GM19025 (cell line): ENCODE data around the gene KLK14.

Experiments used
- ATAC-seq: cut with Tn5 transposase; IDR thresholded peaks from one replicate; pipeline ENCODE4 v1.9.1; 2021; ENCODE audit warnings: mild to moderate bottlenecking, low read depth, moderate library complexity; ENCODE audit not compliant: unreplicated experiment

The KLK14 gene

DNA sequence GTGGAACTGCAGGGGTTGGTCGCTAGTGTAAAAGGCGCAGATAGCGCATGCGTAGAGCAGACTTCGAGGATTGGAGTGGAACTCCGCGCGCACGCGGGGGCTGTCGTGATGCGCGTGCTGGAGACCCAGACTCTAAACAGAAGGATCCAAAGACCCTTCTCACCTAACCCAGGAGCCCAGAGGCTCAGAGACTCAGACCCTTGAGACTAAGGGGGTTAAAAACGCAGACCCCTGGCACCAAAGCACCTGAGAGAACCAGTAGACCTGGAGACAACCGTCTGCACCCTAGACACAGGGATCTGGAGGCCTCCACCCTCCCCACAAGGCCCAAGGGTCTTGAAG, 26.1 kb upstream of the KLK14 start:
- ATAC-seq = peak; percentile 11

DNA sequence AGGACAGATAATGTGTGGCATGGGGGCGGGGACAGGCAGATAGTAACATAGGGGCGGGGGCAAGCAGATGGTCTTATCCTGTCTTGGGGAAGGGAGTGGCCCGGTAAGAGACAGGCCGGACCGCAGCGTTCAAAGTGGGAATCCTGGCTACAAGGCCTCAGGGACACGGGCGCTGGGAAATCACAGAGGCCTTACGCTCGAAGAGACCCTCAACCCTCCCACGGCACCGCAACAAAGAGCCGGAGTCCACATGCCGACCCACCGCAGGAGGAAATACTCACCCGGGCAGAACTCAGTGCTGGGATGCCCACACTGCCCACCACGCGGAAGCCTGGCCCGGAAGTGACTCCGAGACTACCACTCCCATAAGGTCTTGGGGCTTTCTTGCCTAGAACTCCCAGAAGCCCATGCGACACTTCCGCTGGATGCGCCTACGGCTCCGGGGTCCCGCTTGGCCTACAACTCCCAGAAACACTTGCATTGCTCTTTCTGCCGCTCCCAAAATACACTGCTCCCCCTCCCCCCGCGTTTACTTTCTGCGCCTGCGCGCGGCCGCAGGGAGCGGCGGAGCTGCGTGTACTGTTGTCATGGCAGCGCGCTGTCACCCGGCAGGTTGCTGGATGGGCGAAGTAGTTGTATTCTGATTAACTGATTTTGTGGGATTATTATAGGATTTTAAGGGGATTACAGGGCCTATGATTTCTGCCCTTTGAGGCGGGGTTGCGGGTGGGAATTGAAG, 25.5 kb upstream of the KLK14 start, which contains the start of gene CTU1:
Gene CTU1, minus strand, starts transcription at position 344 of the 739 bp plus-strand sequence. CDS start 3,840 bp downstream, outside the sequence.
- peak; percentile 95 for ATAC-seq

DNA sequence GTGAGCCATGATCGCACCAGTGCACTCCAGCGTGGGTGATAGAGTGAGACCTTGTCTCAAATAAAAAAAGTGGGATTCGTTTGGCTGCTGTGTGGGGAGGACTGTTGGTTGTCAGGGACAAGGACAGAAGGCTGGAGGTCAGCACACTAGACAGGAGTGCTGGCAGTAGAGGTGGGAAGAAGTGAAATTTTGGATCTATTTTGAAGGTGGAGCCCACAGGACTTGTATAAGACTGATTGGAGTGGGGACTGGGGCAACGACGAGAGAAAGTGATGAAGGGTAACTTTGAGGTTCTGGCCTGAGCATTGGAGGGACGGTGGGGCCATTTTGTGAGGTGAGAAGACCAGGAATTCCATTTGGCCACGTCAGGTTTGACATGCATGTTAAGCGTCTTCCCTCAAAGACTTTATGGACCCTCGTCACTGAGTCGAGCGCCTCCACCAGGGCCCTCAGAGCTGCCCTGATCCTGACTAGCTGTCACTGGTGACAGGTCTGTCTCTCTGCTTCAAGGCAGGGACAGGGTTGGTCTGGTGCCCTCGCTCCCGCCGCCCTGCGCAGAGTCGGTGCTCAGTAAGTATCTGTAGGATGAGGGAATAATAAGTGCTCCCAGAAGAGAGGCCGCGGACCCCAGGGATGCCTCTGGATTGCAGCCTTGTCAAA, 24.8 kb upstream of the KLK14 start:
- ATAC-seq = no peak

DNA sequence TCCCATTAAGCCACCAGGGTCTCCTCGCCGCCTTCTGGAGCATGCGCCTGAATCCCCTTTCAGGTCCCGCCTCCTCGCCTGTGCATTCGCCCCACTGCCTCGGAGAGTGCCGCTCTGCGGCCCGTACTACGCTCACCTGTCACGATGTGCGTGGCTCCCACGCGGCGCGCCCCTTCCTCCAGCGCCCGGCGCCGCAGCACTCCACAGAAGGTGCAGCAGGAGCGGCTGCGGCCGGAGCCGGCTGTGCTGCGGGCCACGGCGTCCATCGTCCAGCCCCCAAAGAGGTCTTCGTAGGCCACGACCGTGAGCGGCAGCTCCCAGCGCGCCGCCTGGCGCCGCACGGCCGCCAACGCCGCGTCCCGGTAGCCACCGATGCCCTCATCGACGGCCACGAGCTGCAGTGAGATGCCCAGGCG, 21.2 kb upstream of the KLK14 start:
- no peak for ATAC-seq

GRCh38 chr19:51102991-51103390, 20.3 kb upstream of the KLK14 start:
- ATAC-seq = no peak

DNA sequence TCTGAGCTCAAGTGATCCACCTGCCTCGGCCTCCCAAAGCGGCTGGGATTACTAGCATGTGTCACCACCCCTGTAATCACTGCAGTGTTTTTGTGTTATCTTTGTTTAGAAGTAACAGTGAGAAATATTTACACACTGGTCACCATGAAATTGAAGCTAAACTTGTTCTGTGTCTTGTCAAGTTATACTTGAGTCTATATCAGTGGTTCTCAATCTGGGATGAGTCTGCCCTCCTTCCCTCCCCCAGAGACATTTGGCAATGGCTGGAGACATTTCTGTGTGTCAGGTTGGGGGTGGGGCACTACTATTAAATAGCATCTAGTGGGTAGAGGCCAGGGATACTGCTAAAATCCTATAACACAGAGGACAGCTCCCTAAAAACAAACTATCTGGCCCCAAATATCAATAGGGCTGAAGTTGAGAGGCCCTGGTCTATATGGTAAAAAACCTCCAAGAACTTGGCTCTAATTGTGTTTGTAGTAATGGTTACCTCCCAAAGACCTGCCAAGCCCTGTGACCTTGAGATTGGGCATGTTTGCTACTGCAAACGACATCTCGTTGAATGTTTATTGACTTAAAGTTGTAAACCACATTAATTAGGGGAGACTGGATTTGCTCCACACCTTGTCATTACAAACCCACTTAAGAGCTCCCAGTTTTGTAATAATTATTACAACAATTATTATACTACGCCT, 18.6 kb upstream of the KLK14 start:
- ATAC-seq = no peak

GRCh38 chr19:51100601-51101000, 17.9 kb upstream of the KLK14 start:
- no peak for ATAC-seq

- no peak for ATAC-seq
Measured at GRCh38 chr19:51099047-51099382, 16.3 kb upstream of the KLK14 start.

DNA sequence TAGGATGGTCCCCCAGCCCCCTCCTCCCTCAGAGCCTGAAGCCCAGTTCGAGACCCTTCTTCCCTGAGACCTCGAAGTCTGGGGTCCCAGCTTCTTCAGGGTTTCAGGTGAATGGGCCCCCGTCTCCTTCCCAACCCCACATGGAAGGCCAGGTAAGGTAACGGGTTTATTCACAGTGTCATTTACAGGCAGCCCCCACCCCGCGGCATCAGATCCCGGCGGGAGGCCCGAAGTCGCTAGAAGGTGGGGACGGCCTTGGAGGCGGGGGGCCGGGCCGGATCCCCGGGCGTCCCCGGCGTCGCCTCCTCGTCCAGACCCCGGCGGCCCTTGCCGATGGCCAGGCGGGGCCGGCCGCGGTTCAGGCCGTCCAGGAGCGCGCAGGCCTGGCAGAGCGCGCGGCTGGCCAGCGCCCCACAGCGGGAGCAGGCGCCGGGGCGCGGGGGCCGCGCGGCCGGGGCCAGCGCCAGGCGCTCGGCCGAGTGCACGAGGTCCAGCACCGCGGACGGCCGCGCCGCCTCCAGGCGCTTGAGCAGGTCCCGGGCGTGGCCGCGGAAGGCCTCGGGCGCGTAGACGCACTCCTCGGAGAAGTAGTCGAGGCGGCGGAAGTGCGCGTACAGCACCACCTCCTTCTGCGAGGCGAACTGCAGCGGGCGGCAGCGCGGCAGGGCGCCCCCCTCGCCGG, 15.8 kb upstream of the KLK14 start:
- no peak for ATAC-seq

- no peak for ATAC-seq
Measured at GRCh38 chr19:51097796-51098195, 15.1 kb upstream of the KLK14 start.

GRCh38 chr19:51097166-51097738, 14.6 kb upstream of the KLK14 start:
- ATAC-seq = no peak

- no peak for ATAC-seq
Measured at GRCh38 chr19:51096473-51097165, 13.9 kb upstream of the KLK14 start.

GRCh38 chr19:51094696-51095279, 12.1 kb upstream of the KLK14 start:
- no peak for ATAC-seq

- ATAC-seq = no peak
Measured at GRCh38 chr19:51093510-51094345, 11.0 kb upstream of the KLK14 start.

GRCh38 chr19:51093101-51093500, 10.4 kb upstream of the KLK14 start:
- ATAC-seq = no peak

DNA sequence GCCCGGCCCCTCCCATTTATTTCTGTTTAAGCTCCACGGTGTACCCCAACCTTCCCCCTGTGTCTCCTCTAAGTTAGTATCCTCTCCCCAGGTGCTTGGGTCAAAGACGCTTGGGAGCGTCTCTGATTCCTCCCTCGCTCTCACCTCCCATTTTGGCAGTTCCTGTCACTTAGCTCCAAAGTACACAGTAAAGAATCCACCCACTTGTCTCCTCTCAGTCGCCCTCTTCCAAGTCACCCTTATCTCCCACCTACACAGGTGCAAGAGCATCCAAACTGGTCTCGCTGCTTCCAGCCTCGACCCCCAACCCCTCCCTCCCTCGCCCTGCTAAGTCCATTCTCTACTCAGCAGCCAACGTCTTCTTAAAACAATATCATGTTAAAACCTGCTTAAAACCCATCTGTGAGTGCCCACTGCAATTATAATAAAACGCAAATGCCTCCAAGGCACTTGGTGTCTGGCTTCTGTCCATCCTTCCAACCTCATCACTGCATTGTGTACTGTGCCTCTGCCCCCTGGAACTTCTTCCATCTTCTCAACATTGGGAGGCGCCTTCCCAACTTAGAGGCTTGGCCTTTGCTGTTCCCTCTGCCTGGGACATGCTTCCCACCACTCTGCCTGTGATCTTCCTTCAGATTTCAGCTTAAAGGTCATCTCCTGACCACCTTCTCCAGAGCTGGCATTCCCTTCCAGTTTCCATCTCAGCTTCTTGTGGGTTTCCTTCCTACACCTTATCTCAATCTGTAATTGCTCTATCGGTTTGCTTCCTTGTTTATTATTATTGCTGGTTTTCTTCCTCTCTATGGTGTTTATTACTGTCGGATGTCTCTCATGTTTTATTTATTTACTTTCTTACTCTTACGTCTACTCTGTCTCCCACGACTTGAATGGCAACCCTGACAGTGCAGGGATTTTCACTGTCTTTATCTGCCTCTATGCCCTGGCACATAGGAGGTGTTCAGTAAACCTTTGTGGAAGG, 9.5 kb upstream of the KLK14 start:
- no peak for ATAC-seq

DNA sequence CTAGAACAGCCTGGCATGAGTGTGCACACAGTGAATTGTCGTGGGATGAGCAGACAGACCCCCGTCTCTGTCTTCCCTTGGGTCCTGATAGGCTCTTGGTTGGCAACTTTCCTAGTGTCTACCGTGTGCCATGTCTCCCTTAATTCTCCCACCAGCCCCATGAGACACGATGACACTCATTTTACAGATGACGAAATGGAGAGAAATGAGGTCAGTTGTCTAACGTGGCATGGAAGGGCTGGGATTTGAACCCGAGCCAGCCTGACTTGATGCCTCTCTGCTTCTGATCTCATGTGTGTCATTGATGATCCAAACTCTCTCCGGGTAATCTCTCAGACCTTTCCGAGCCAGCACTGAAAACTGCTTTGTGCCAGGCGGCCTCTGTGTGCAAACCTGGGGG, 8.4 kb upstream of the KLK14 start:
- no peak for ATAC-seq

GRCh38 chr19:51090471-51090870, 7.8 kb upstream of the KLK14 start:
- no peak for ATAC-seq
